OCI-LY7 (cell line): ENCODE measurements around the gene FLNB. TPM values are rescaled to one million over a fixed set of nuclear protein-coding genes. Genes with fewer than 3 reads are reported as not detected.

Source experiments
- BruUV-seq: library from RNA; stranded (reverse); fragments of 400-500 nt; replicated peaks from 2 replicates; lab custom pipeline; 2021; lab: Mats Ljungman, UMichigan
- CTCF ChIA-PET: fragments of 300-600 bp; sonication (Branson Sonifier 250); formaldehyde crosslinking; loops from one replicate; lab custom pipeline; 2022; ENCODE audit warnings: antibody characterized with exemption; ENCODE audit not compliant: unreplicated experiment; lab: Charles Lee
- POLR2A ChIA-PET: fragments of 300-600 bp; sonication (Branson Sonifier 250); formaldehyde crosslinking; loops from one replicate; lab custom pipeline; 2022; ENCODE audit warnings: antibody characterized with exemption; lab: Charles Lee
- DNase-seq: peaks from one replicate; pipeline ENCODE4 v3.0.0-alpha.2; 2015; ENCODE audit warnings: low spot score
- H2AFZ ChIP-seq: fragments of 200-600 bp; sonication (generic), shearing (Covaris generic); 2 replicates; pipeline ENCODE4 v1.6.1; 2014; ENCODE audit warnings: mild to moderate bottlenecking, antibody characterized with exemption, low read length, moderate library complexity
- H3K27ac ChIP-seq: fragments of 200-600 bp; sonication (generic); 2 replicates; pipeline ENCODE4 v1.5.1; 2014; ENCODE audit warnings: mixed run types, low read depth, mild to moderate bottlenecking, moderate library complexity, low read length, inconsistent platforms; ENCODE audit not compliant: poor library complexity, severe bottlenecking
- H3K36me3 ChIP-seq: fragments of 200-600 bp; sonication (generic); 2 replicates; pipeline ENCODE4 v1.6.1; 2014; ENCODE audit warnings: mild to moderate bottlenecking, antibody characterized with exemption, low read length, moderate library complexity, mixed read lengths; ENCODE audit not compliant: insufficient read depth
- H3K4me1 ChIP-seq: fragments of 200-600 bp; sonication (generic); 2 replicates; pipeline ENCODE4 v1.5.1; 2014; ENCODE audit warnings: mild to moderate bottlenecking, low read length; ENCODE audit not compliant: insufficient read depth, poor library complexity, severe bottlenecking
- H3K4me2 ChIP-seq: fragments of 200-600 bp; sonication (generic); 2 replicates; pipeline ENCODE4 v1.6.1; 2014; ENCODE audit warnings: mild to moderate bottlenecking, low read length
- H3K4me3 ChIP-seq: fragments of 200-600 bp; sonication (generic); 2 replicates; pipeline ENCODE4 v1.5.1; 2014; ENCODE audit warnings: mild to moderate bottlenecking, low read depth, low read length; ENCODE audit not compliant: poor library complexity, severe bottlenecking
- H3K79me2 ChIP-seq: fragments of 200-600 bp; sonication (generic); 2 replicates; pipeline ENCODE4 v1.6.1; 2016; ENCODE audit warnings: low read depth, mild to moderate bottlenecking, low read length, moderate library complexity, mixed read lengths; ENCODE audit not compliant: insufficient read depth
- H3K9me2 ChIP-seq: fragments of 200-600 bp; sonication (generic); 2 replicates; pipeline ENCODE4 v1.6.1; 2016; ENCODE audit warnings: mild to moderate bottlenecking, low read length, mixed read lengths; ENCODE audit not compliant: insufficient read depth
- H3K9me3 ChIP-seq: fragments of 200-600 bp; sonication (generic); 2 replicates; pipeline ENCODE4 v1.6.1; 2014; ENCODE audit warnings: mild to moderate bottlenecking, mixed run types, low read length, mixed read lengths
- H4K20me1 ChIP-seq: fragments of 200-600 bp; sonication (generic); 2 replicates; pipeline ENCODE4 v1.6.1; 2014; ENCODE audit warnings: mild to moderate bottlenecking, antibody characterized with exemption, low read length, moderate library complexity, mixed read lengths; ENCODE audit not compliant: insufficient read depth
- EZH2phosphoT487 ChIP-seq: fragments of 200-600 bp; sonication (generic); IDR thresholded peaks from 2 replicates; pipeline ENCODE4 v1.6.1; 2018; ENCODE audit warnings: low read depth, borderline replicate concordance, mild to moderate bottlenecking, mixed run types, antibody characterized with exemption, low read length, moderate library complexity, mixed read lengths
- intact Hi-C: fragments of 100-400 bp; cut with micrococcal nuclease; formaldehyde crosslinking; loops from one replicate; pipeline ENCODE4 v1.10.0; 2022; ENCODE audit not compliant: unreplicated experiment
- total RNA-seq, 2 experiments: library from RNA; depleted of rRNA in 1 of 2; stranded (reverse); fragments of >200 nt in 1 of 2; shearing (Covaris generic) in 1 of 2; gene quantifications; 2 replicates each; pipeline ENCODE4 v1.2.3, GENCODE V29; 2014 to 2022
- TF ChIP-seq, protein P1 (sequence below): fragments of 200-600 bp; sonication (generic); conservative IDR thresholded peaks from 2 replicates; pipeline ENCODE4 v1.5.1; 2014; ENCODE audit warnings: mild to moderate bottlenecking, antibody characterized with exemption, low read length, moderate library complexity, mixed read lengths

The FLNB gene
- total RNA-seq, 2 experiments from 2014 or later, result 29.9 to 39.1 TPM

DNA sequence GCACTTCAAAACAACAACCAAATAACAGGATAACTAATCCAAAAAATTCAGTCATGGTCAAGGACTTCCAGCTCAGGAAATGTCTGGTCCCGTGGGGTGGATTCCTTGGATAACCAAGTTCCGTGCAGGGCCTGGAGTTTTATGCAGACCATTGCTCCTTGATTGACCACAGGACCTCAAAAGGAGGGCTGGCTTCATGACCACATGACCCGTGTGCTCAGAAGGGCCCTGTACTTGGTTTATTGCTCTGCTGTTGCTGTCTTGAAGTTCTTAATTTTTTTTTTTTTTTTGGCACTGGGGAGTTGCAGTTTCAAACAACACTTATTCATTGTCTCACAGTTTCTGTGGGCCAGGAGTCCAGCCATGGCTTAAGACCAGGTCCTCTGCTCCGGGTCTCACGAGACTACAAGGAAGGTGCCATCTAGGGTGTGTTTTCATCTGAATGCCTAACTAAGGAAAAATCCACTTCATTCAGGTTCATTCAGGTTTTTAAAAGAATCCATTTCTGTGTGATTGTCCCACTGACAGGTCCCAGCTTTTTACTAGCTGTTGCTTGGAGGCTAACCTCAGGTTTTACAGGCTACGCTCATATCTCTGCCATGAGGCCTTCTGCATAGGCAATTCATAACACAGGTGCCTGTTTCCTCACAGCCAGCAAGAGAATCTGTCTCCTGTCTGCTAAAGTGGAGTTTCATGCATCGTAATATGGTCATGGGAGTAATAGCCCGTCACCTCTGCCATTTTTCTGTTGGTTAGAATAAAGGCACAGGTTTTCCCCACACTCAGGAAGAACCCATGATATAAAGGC, 65.3 kb downstream of the FLNB start:
- H3K27ac ChIP-seq, result peak overlapping the region; percentile 32
- H3K4me3 ChIP-seq, result peak overlapping the region; percentile 15
- no peaks in the 10 kb centered on the region for H4K20me1 ChIP-seq
- H3K4me2 ChIP-seq, result peak overlapping the region; percentile 63
- peak overlapping the region; percentile 8; the same call in 1 of the 2 replicates for H2AFZ ChIP-seq
- no peaks in the 10 kb centered on the region for H3K79me2 ChIP-seq
- no peak for TF ChIP-seq EZH2phosphoT487
- TF ChIP-seq, protein P1, sequence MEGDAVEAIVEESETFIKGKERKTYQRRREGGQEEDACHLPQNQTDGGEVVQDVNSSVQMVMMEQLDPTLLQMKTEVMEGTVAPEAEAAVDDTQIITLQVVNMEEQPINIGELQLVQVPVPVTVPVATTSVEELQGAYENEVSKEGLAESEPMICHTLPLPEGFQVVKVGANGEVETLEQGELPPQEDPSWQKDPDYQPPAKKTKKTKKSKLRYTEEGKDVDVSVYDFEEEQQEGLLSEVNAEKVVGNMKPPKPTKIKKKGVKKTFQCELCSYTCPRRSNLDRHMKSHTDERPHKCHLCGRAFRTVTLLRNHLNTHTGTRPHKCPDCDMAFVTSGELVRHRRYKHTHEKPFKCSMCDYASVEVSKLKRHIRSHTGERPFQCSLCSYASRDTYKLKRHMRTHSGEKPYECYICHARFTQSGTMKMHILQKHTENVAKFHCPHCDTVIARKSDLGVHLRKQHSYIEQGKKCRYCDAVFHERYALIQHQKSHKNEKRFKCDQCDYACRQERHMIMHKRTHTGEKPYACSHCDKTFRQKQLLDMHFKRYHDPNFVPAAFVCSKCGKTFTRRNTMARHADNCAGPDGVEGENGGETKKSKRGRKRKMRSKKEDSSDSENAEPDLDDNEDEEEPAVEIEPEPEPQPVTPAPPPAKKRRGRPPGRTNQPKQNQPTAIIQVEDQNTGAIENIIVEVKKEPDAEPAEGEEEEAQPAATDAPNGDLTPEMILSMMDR, result no peak
- no TSS peak for BruUV-seq
- no peaks in the 10 kb centered on the region for H3K9me3 ChIP-seq
- peaks cover 19% of the 10 kb centered on the region for H3K4me1 ChIP-seq
- H3K9me2 ChIP-seq, result no peaks in the 10 kb centered on the region
- CTCF ChIA-PET, result no interaction called here
- intact Hi-C loops, result no loop called here
- POLR2A ChIA-PET, result interaction anchor here (0.5 to 1.0 kb wide), 2 partner anchors 50 to 149 kb away, joined by 3 read pairs; no protein-coding TSS in a partner anchor
- peak; percentile 20 for DNase-seq
- peaks cover 15% of the 10 kb centered on the region; the same call in 1 of the 2 replicates for H3K36me3 ChIP-seq

DNA sequence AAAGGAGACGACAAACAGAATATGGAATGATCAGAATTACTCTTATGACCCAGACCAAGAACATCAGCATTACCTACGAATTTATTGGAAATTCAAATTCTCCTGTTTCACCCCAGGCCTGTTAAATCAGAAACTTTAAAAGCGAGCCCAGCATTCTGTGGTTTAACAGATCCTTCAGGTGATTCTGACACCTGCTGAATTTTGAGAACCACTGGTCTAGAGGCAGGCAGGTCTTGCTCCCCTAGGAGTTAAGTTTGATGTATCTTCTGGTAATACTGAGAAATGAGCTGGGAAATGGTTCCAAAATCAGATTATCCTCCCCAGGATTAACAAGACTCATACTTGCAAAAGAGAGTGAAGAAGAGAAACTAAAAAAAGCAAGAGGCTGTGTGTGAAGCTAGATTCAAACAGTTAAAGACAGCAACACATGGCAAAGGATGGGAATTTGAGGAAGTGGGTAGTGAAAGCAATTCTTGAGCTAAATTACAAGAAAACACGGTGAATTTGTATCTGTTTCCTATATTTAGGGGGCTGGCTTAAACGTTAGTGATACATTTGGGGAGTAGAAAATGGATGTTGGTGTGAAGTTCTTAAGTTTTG, 66.0 kb downstream of the FLNB start:
- intact Hi-C loops, result no loop called here

More for the DNA sequence above, 66.0 kb downstream of the FLNB start:
- ChIA-PET POLR2A (no interaction called here), CTCF (interaction anchor here (0.8 kb wide), 1 partner anchor 17 kb away, joined by 3 read pairs; no protein-coding TSS in a partner anchor)
- no TSS peak for BruUV-seq
- Histone ChIP-seq H3K9me3 (no peaks in the 10 kb centered on the region), H3K9me2 (no peaks in the 10 kb centered on the region), H3K4me1 (peaks cover 19% of the 10 kb centered on the region), H3K4me3 (peak overlapping the region; percentile 15), H3K79me2 (no peaks in the 10 kb centered on the region), H3K4me2 (peak overlapping the region; percentile 63), H3K36me3 (peaks cover 20% of the 10 kb centered on the region; the same call in 1 of the 2 replicates), H2AFZ (peak overlapping the region; percentile 8; the same call in 1 of the 2 replicates), H4K20me1 (no peaks in the 10 kb centered on the region), H3K27ac (peak overlapping the region; percentile 32)
- no peak for TF ChIP-seq EZH2phosphoT487
- TF ChIP-seq, protein P1, result no peak
- peak; percentile 59 for DNase-seq
